IPS-NIHi7 (cell line): ENCODE measurements around the gene SMTNL1.

Experiments used
- DNase-seq: peaks from one replicate; pipeline ENCODE4 v3.0.0; 2012; ENCODE audit warnings: mixed read lengths; ENCODE audit errors: extremely low spot score

Gene SMTNL1, protein sequence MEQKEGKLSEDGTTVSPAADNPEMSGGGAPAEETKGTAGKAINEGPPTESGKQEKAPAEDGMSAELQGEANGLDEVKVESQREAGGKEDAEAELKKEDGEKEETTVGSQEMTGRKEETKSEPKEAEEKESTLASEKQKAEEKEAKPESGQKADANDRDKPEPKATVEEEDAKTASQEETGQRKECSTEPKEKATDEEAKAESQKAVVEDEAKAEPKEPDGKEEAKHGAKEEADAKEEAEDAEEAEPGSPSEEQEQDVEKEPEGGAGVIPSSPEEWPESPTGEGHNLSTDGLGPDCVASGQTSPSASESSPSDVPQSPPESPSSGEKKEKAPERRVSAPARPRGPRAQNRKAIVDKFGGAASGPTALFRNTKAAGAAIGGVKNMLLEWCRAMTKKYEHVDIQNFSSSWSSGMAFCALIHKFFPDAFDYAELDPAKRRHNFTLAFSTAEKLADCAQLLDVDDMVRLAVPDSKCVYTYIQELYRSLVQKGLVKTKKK

DNA sequence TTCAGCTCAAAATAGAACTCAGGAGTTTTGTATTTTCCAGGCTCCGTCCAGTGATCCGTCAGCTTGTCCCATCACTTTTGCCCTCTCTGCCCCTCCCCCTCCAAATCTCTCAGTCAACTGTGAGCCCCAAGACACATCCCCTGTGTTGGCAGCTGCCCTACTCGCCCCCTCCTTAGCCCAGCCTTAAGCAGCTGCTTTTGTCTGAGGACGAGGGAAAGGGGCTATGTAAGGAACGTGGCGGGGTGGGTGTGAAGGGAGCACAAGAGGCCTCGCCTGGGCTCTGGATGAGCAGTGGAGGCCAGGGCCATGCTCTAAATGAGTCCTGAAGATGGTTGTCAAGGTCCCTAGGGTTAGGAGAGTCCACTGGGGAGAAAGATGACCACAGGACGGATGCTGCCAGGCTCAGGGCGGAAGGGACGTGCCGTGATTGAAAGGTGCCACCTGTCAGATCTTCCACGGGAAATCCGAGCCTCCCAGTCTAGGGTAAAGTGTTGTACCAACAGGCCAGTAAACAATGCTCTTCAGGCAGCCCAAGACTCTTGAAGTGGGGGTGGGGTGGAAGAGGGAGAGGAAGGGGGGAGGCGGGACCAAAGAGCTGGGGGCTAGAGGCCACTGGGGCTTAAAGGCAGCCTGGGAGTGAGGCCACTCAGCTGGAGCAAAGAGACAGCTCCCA, at the start of gene SMTNL1:
Gene SMTNL1 (plus strand): TSS at position 649 of the 673 bp plus-strand sequence. CDS start 5,048 bp downstream, outside the sequence.
- no peak for DNase-seq

DNA sequence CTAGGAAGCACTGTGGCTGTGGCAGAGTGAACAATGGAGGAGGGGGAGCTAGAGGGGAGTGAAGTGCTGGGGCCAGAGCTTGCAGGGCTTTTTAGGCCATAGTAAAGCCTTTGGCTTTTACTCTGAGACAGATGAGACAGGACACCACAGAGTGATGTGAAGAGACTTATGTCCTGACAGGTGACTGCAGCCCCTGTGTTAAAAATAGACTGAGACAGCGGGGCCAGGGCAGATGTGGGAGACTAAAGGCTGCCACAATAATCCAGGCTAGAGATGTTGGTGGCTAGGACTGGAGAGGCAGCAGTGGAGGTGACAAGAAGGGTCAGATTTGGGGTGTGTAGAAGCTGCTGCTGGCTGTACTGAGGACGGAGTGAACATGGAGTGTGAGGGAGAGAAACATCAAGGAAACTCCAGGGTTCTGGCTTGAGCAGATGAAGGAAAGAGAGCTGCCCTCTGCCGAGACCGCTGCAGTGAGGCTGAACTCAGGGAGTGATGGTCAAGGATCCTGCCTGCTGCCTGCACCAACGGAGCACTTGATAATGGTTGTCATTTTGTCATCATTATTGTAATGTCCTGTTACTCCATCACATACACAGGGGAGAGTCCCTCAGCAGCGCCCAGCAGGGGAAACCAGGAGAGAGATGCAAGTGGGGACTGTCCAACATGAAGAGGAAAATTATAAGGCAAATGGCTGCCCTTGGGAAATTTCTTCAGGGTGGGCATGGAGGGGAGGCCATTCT, 49.3 kb upstream of the SMTNL1 start:
- DNase-seq: no peak

DNA sequence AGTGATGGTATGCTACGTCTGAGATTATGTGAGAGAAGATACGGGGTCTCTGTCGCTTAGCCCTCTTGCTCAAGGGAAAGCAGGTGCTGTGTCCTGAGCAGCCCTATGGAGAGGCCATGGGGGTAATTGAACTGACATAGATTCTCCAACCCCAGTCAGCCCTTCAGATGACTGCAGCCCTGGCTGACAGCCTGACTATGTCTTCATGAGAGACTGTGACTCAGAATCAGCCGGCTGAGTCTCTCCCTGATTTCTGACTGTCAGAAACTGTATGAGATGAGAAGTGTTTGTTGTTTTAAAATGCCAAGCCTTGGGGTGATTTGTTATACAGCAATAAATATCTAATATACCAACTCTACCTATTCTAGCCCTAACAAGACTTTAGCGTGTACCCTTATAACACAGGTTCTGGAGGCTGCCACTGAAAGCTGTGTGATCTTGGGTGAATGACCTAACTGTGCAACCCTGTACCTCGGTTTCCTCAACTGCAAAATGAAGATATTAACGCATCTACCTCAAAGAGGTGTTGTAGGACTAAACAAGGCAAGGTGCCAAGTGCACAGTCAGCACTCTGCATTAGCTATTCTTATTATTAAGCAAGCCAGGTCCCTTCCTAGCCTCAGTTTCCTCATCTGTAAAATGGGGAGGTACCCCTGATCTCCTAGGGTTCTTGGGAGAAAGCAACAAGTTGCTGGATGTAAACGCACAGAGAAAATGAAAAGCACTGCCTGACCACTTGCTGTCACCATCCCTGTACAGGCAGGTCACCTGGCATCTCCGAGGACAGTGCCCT, 46.7 kb upstream of the SMTNL1 start:
- no peak for DNase-seq

DNA sequence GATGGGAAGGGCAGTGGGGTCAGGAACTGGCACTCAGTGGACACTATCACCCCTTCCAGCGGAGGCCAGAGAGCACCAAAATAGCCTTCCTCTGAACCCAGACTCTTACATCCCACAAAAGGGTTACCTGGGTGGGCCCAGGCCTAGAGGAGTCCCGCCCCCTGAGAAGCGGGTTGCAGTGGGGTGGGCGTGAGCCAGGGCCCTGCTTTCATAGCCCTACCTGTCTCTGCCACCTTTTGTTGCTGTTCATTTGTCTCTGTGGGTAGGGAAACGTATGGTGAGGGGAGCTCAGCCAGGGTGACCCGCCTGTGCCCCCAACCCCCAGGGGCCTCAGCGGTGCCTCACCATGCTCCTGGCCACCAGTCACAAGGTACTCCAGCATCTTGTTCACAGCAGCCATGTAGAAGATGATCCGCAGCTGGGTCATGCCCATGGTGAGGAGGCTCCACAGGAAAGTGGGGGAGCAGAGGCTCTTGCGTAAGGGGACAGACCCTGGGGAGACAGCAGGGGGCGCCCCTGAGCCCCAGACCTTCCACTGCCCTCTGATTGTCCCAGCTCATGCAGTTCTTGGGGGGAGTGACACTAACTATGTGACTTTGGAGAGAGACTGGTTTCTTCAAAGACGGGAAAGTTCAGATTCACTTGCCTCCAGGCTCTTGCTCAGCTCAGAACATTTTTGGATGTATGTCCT, 45.9 kb upstream of the SMTNL1 start:
- peak; percentile 74 for DNase-seq

DNA sequence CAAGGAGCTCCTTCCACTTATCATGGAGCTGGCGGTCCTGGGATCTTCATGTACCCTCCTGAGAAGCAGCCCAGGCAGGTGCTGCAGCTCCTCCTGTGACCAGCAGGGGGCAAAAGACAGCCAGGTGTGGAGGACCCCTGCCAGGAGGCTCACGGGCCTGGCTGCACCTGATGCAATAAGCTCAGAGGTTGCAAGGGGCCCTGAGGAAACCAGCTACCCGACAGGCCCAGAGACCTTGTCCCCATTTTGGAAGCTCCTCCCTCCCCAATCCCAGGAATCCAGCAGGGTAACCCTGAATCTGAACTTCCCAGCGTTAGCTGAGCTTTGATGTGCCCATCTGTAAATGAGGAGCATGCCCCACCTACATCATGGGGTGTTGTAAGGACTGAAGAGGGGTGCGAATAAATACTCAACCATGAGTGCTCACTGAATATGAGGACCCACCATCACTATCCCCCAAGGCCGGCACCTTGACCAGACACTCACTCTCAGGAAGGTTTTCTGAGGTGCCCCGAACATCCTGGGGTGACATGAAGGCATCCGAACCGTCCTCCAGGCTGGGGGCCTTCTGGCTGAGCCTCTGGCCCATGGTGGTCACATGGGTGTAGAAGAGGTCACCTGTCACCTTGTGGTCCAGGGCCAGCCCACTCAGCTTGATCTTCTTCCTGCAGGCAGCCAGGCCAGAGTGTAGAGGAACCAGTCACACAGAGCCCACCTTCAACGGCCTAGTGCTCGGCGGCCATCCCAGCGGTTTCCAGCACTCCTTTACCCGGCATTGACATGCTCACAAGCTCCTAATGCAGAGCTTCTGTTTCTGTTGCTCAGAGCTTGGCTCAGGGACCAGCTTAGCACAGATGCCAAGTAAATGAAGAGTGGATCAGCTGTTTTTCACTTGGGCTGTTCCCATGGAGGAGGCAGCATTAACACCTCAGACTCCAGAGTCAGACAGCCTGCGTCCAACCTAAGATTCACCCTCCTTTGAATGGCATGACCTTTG, 43.6 kb upstream of the SMTNL1 start:
- DNase-seq: peak; percentile 86

DNA sequence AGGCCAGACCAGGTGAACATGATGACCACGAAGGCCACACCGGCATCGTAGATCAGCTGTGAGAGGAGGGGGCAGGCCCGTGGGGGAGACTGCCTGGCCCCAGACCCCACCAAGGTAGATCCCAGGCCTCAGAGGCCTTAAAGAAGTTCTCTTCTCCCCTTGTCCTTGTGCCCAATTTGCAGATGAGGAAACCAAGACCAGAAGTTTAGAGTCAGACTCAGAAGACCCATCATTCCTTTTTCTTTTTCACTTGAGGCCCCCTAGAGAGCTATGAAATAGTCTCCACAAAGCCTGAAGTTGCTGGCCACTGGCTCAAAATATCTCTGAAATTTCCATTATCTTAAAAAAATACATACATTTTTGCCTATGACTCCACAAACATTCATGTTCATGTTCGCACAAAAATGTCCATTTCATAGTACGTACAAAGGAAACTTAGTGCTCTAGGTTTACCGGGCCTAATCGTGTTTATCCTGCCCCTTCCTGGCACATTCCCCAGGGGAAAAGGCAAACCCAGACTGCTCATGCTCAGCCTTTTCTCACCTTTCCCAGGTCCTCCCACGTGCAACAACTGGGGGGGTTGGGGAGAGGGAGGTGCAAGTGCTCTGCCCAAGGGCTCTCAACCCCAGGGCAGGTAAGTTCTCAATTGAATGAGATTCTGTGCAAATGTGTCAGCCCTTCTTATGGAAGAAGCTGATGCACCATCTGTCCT, 41.1 kb upstream of the SMTNL1 start:
- no peak for DNase-seq

DNA sequence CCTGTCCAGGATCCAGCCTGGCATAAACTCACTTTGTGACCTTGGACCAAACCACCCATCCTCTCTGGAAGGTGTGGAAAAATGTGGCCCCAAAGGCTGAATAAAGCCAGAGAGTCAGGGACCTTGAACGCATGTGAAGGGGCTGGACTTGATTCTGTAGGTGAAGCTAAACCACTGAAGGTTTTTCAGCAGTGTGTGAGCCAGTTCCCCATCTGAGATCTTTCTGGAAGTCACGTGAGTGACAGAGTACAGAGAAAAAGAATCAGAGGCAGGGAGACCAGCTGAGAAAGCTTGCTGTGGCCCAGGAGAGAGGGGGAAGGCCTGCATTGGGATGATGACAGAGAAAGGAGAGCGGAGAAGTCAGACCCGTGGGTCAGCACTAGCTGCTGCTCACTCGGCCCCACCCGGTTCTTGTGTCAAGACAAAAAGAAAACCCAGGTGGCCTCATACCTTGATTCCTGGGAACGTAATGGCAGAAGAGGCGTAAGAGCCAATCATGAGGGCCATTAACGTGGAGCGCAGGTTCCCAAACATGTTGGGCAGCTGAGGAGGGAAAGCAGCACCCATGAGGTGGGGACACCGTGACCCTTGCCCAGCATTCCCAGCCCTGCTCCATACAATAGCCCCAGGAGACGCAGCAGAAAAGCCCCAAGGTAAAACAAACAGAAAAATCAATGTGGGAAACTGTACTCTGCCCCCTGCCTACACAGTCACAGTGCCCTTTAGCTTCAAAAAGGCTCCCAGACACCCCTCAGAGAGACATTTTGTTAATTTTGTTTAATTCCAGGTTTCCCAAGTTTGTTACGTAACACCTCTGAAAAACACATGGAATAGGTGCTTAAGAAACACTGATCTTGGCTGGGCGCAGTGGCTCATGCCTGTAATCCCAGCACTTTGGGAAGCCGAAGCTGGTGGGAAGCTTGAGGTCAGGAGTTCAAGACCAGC, 39.8 kb upstream of the SMTNL1 start:
- no peak for DNase-seq

DNA sequence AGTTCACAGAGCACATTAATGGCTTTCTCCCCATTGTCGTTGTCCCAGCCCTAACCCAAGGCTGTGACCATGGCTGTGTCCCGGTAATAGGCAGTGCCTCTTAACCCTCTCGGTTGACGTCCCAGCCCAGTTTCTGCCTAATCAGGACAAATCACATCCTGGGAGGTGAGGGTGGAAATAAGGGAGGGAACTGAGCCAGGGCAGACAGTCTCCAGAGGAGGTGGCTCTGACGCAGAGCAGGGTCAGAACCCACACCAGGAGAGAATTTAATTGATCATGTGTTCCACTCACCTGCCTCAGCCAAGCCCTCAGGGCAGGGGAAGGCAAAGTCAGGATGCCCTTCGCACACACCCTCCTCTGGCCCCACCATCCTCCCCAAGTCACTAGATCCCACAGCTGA, 38.9 kb upstream of the SMTNL1 start:
- DNase-seq: no peak

DNA sequence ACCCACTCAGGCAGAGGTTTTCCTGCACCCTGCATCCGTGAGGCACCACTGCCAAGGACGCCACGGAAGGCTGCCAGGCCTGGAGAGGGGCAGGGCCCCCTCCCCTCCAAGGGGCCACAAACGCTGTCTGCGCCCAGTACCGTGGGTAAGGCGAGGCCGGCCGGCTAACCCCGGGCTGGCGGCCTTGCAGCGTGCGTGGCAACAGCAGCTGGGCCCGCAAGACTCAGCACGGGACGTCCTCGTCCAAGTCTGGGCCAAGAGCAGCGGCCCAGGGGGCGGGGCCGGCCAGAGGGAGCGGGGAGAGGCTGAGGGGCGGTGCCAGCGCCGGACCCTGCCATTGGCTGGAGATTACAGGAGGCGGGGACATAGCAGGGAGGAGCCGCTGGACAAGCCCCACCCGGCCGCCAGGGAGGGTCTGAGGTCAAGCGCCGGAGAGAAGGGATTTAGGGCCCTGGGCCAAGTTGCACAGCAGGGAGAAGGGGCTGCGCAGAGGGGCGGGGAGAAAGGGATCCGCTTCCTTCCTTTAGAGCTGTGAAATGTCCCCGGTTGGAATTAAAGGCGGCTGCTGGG, 37.9 kb upstream of the SMTNL1 start:
- peak; percentile 100 for DNase-seq

DNA sequence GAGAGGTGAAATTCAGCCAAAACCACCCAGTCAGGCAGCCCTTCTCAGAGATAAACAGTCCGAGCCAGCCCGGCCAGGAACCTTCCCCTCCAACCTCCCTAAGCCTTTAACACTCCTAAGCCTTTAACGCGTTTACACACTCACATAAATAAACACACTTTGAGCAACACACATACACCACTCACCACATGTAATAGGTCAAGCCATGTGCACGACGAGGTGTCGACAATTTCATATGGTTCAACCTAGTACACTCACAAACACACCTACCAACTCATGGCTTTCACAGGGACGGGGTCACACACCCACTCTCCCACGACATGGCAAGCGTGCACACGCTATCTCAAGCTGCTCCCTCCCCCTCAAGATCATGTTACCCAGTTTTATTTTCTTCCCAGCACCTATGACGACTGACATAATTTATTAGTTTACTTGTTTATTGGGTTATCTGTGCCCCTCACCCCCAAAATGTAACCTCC, 37.4 kb upstream of the SMTNL1 start:
- no peak for DNase-seq

DNA sequence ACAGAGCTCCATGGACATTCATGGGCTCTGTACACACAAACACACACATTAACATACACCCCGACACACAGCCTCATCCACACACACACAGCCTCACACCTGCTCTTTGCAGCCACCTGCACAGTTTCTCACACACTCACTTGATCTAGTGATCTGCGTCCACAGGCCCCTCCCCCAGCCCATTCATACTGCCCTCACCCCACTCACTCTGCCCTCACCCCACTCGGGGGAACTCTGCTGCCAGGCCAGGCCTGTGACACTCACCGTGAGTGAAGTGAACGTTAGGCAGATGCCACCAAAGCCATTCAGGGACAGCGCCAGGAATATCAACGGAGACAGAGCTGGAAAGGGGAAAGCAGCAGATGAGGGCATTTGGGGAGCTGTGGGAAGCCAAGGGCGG, 36.9 kb upstream of the SMTNL1 start:
- DNase-seq: no peak

DNA sequence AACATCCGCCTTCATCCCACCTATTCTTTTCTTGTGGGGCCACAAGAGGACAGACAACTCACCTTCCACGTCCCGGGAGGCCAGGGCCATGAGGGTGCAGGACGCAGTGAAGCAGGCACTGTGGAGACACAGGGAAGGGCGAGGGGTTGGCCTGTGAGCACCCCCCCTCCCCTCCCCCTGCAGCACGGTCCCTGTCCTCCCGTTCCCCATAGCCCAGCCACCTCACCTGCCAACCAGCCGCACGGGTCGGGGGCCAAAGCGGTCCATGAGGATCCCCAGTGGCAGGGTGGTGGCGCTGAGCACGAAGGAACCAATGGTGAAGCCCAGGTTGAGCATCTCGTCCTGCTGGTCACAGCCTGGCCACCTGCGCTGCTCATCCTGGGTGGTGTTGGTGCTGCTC, 36.5 kb upstream of the SMTNL1 start:
- DNase-seq: no peak

DNA sequence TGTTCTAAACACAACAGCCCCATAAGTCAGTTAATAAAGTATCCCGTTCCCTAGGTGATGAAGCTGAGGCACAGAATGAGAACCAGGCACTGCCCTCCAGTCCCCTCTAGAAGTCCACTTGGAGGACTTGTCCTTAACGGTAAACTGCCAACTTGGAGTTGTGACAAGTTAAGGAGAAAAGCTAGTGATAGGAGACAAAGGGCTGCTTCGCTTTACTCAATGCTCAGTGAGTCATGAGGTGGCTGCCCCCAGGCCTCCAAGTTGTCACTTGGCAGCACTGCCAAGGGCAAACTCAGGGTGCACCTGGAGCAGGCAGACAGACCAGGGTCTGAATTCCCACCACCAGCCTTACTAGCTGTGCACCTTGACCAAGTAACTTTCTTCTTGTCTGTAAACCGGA, 35.4 kb upstream of the SMTNL1 start:
- no peak for DNase-seq

DNA sequence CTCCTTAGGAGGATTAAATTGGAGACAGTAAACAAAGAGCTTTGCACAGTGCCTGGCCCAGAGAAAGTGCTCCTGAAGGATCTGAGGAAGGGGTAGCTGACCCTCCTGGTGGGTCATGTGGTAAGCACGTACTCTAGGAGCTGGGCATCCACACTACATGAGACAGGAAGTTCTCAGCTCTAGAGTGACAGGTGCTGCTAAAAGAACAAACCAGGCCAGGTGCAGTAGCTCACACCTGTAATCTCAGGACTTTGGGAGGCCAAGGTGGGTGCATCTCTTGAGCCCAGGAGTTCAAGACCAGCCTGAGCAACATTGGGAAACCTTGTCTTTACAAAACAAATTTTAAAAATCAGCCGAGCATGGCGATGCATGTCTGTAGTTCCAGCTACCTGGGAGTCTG, 35.0 kb upstream of the SMTNL1 start:
- no peak for DNase-seq

DNA sequence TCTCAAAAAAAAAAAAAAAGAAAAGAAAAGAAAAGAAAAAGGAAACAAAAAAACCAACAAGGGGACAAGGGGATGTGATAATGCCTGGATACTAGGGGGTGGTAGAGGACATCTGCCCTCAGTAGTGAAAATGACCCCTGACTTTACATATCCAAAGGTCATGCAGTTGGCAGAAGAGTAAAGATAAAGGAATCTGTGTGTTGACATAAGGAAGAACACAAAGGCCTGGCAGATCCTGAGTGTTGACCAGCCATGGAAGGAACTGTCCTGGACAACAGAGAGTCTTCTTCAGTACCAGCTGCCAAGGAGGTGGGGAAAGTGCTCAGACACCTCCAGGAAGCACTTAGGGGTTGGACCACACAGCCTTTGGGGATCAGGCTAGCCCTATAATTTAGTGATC, 34.5 kb upstream of the SMTNL1 start:
- no peak for DNase-seq

DNA sequence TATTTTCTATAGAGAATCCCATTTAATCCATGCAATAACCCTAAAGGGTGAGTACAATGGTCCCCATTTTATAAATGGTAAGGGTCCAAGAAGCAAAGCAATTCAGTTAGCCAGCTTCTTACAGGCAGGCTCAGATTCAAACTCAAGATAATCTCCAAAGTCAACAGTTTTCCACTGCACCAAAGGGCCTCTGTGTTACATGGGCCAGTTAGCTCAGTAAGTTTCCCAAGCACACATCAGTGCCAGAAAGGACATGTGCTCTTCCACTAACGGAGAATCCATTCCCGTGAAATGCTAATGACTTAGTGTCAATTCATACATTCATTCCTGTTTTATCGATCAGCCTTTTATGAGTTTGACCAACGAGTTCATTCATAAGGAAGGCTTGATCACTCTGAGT, 32.9 kb upstream of the SMTNL1 start:
- DNase-seq: no peak

DNA sequence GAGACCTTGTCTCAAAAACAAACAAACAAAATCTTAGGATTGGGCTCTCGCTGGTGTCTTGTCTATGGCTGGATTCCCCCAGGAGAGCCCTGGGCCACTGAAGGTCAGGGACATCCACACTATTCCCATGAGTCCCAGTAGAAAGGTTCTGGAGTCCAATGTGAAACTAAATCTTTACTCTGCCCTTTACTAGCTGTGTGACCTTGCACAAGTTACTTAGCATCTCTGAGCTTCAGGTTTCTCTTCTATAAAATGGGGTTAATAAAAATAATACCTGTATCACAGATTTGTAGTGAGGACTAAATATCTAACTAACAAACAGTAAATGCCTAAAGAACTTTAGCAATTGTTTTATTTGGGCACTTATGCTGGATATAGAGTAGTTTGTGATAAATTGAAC, 30.9 kb upstream of the SMTNL1 start:
- DNase-seq: no peak
